ENCODE results near the gene ANXA7. TPM values are rescaled to one million over a fixed set of nuclear protein-coding genes. Genes with fewer than 3 reads are reported as not detected.

ANXA7 gene
- 150 and 161 TPM in 2 replicates for polyA plus RNA-seq (2011; rRNA removed)
- polyA plus RNA-seq (2012; cell fraction: cytosol; rRNA removed): 75.8 and 98.4 TPM in 2 replicates
- 79.8 and 84.1 TPM in 2 replicates for polyA plus RNA-seq (2012; cell fraction: nucleus; rRNA removed)
- polyA plus RNA-seq (2017; fragmentation: RNase III; extraction: RNeasy Plus Mini Kit Qiagen cat#74134 plus additional on column Dnase treatment): 96.0 to 98.0 TPM (median 96.2 TPM) in 3 replicates
- polyA minus RNA-seq (2011; rRNA and poly(A)+ RNA removed): 121 and 152 TPM in 2 replicates

DNA sequence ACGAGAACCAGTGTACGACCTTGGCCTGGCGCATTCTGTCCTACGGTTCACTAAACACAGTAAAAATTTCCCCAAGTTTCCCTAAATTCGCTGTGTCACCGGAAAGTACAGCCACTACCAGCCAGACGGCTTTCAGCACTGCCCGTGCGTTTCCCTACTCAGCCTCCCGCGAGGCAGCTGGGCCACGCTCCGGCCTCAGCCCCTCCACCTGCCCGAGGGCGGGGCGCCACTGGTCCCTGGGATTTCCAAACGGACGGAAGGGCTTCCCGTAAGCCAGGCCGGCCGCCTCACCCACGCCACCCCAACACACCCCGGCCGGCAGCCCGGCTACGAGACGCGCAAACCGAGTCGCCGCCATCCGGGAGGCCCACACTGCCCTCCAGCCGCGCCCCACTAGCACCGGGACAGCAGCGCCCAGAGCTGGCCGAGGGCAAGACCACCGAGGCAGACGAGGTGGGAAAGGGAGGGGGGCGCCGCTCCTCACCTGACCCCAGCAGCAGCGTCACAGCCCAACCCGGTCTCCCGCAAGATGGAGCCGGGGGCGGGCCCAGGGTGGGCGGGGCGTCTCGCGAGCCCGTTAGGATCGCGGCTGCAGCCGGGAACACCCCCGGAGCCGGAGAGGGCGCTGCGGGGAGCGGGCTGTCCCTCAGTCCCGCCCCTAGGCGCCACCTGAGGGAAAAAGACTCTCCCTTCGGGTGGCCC lies at the start of gene ANXA7:
ANXA7 (minus strand) TSS at position 531 of the 702 bp plus-strand sequence. CDS start 13,202 bp downstream, outside the sequence.
- no peaks in the 10 kb centered on the region for H3K9me3 ChIP-seq
- ChIA-PET CTCF (interaction anchor here (0.9 to 3.2 kb wide), 5 partner anchors 12 to 150 kb away, joined by 3 to 11 read pairs (median 4); no protein-coding TSS in a partner anchor), POLR2A (interaction anchor here (0.7 to 2.2 kb wide), 8 partner anchors 43 to 195 kb away, joined by 3 to 15 read pairs (median 7); partner anchors contain the start of genes CFAP70, DNAJC9 and PPP3CB)
- H3K27ac ChIP-seq: peak within 1 kb of the TSS; percentile 88 to 98
- peaks cover 27% of the 10 kb centered on the region; the same call in 2 of the 3 replicates for H3K4me1 ChIP-seq
- H3K4me3 ChIP-seq: peak within 1 kb of the TSS; percentile 76
- no peak for FAIRE-seq
- DNase-seq (ENCODE audit: low read depth in 1 of 2, low spot score in 1 of 2): peak; percentile 88 to 98
- peak; percentile 95 to 98 for ATAC-seq
- 4% methylated on average over 35 of the region's 62 CpGs for WGBS (ENCODE audit: missing lambda C conversion rate)
- TF ChIP-seq, protein P1, sequence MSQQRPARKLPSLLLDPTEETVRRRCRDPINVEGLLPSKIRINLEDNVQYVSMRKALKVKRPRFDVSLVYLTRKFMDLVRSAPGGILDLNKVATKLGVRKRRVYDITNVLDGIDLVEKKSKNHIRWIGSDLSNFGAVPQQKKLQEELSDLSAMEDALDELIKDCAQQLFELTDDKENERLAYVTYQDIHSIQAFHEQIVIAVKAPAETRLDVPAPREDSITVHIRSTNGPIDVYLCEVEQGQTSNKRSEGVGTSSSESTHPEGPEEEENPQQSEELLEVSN (IDR thresholded peaks at IDR 0.05; ENCODE audit: borderline replicate concordance, low read depth): peak; percentile 24; the same call in 1 of the 2 replicates
- peak; percentile 83 for TF ChIP-seq CHD2 (IDR thresholded peaks at IDR 0.05; ENCODE audit: low read length, partially characterized antibody)
- TF ChIP-seq HOXB13 (CRISPR knock-in tag; IDR thresholded peaks at IDR 0.05; ENCODE audit: low read depth): no peak
- TF ChIP-seq, protein P2, sequence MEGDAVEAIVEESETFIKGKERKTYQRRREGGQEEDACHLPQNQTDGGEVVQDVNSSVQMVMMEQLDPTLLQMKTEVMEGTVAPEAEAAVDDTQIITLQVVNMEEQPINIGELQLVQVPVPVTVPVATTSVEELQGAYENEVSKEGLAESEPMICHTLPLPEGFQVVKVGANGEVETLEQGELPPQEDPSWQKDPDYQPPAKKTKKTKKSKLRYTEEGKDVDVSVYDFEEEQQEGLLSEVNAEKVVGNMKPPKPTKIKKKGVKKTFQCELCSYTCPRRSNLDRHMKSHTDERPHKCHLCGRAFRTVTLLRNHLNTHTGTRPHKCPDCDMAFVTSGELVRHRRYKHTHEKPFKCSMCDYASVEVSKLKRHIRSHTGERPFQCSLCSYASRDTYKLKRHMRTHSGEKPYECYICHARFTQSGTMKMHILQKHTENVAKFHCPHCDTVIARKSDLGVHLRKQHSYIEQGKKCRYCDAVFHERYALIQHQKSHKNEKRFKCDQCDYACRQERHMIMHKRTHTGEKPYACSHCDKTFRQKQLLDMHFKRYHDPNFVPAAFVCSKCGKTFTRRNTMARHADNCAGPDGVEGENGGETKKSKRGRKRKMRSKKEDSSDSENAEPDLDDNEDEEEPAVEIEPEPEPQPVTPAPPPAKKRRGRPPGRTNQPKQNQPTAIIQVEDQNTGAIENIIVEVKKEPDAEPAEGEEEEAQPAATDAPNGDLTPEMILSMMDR (IDR thresholded peaks at IDR 0.05): peak; percentile 24; the same call in 1 of the 3 replicates
- TF ChIP-seq JUN (IDR thresholded peaks at IDR 0.05): peak; percentile 16 to 76; a peak in 2 of 5 replicates
- TF ChIP-seq, protein P3, sequence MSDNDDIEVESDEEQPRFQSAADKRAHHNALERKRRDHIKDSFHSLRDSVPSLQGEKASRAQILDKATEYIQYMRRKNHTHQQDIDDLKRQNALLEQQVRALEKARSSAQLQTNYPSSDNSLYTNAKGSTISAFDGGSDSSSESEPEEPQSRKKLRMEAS (IDR thresholded peaks at IDR 0.05): peak; percentile 75
- TF ChIP-seq GATA3 (IDR thresholded peaks at IDR 0.05; ENCODE audit: borderline replicate concordance): 0 out of 2 replicates have a peak, but pooled peaks have one; percentile 15
- TF ChIP-seq, protein P4, sequence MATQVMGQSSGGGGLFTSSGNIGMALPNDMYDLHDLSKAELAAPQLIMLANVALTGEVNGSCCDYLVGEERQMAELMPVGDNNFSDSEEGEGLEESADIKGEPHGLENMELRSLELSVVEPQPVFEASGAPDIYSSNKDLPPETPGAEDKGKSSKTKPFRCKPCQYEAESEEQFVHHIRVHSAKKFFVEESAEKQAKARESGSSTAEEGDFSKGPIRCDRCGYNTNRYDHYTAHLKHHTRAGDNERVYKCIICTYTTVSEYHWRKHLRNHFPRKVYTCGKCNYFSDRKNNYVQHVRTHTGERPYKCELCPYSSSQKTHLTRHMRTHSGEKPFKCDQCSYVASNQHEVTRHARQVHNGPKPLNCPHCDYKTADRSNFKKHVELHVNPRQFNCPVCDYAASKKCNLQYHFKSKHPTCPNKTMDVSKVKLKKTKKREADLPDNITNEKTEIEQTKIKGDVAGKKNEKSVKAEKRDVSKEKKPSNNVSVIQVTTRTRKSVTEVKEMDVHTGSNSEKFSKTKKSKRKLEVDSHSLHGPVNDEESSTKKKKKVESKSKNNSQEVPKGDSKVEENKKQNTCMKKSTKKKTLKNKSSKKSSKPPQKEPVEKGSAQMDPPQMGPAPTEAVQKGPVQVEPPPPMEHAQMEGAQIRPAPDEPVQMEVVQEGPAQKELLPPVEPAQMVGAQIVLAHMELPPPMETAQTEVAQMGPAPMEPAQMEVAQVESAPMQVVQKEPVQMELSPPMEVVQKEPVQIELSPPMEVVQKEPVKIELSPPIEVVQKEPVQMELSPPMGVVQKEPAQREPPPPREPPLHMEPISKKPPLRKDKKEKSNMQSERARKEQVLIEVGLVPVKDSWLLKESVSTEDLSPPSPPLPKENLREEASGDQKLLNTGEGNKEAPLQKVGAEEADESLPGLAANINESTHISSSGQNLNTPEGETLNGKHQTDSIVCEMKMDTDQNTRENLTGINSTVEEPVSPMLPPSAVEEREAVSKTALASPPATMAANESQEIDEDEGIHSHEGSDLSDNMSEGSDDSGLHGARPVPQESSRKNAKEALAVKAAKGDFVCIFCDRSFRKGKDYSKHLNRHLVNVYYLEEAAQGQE (IDR thresholded peaks at IDR 0.05): peak; percentile 78
- peak; percentile 62 for TF ChIP-seq POLR2A (IDR thresholded peaks at IDR 0.05; ENCODE audit: low read length)
- no peak for TF ChIP-seq POLR2AphosphoS2 (conservative IDR thresholded peaks at IDR 0.05; ENCODE audit: low read length)
- 0 out of 2 replicates have a peak, but pooled peaks have one; percentile 32 for TF ChIP-seq NFE2L2 (conservative IDR thresholded peaks at IDR 0.05; ENCODE audit: low read length)
- peak; percentile 92 for TF ChIP-seq PHF8 (IDR thresholded peaks at IDR 0.05; ENCODE audit: borderline replicate concordance, low read depth)
- TF ChIP-seq, protein P5, sequence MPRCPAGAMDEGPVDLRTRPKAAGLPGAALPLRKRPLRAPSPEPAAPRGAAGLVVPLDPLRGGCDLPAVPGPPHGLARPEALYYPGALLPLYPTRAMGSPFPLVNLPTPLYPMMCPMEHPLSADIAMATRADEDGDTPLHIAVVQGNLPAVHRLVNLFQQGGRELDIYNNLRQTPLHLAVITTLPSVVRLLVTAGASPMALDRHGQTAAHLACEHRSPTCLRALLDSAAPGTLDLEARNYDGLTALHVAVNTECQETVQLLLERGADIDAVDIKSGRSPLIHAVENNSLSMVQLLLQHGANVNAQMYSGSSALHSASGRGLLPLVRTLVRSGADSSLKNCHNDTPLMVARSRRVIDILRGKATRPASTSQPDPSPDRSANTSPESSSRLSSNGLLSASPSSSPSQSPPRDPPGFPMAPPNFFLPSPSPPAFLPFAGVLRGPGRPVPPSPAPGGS (IDR thresholded peaks at IDR 0.05): peak; percentile 90
- TF ChIP-seq TFCP2L1 (CRISPR knock-in tag; IDR thresholded peaks at IDR 0.05): peak; percentile 83
- TF ChIP-seq MAFK (IDR thresholded peaks at IDR 0.05; ENCODE audit: partially characterized antibody): peak; percentile 80
- TF ChIP-seq, protein P6, sequence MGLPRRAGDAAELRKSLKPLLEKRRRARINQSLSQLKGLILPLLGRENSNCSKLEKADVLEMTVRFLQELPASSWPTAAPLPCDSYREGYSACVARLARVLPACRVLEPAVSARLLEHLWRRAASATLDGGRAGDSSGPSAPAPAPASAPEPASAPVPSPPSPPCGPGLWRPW (IDR thresholded peaks at IDR 0.05): no peak
- TF ChIP-seq EHF (CRISPR knock-in tag; IDR thresholded peaks at IDR 0.05): no peak
- H3K4me2 ChIP-seq: peak within 1 kb of the TSS; percentile 84

All from A549 (cell line).